Caki2 (cell line): Measurements from ENCODE around the gene PODNL1. TPM values are rescaled to one million over a fixed set of nuclear protein-coding genes. Genes with fewer than 3 reads are reported as not detected.

Experiments
- DNase-seq: peaks from one replicate; pipeline ENCODE4 v3.0.0-alpha.2; 2015; ENCODE audit warnings: low read depth
- in situ Hi-C: cut with HindIII; loops from 2 replicates; pipeline ENCODE4 v1.10.0; 2016; ENCODE audit warnings: low sequenced_read_pairs, low pct_unique_long_range_greater_than_20kb, mixed read lengths
- total RNA-seq: library from RNA; depleted of rRNA; stranded (reverse); fragments of >200 nt; shearing (Covaris generic); gene quantifications from 2 replicates; pipeline ENCODE4 v1.2.3, GENCODE V29; 2014; ENCODE audit warnings: low replicate concordance; rRNA removed

Gene PODNL1
- total RNA-seq, 1 experiment from 2014 or later: not detected

DNA sequence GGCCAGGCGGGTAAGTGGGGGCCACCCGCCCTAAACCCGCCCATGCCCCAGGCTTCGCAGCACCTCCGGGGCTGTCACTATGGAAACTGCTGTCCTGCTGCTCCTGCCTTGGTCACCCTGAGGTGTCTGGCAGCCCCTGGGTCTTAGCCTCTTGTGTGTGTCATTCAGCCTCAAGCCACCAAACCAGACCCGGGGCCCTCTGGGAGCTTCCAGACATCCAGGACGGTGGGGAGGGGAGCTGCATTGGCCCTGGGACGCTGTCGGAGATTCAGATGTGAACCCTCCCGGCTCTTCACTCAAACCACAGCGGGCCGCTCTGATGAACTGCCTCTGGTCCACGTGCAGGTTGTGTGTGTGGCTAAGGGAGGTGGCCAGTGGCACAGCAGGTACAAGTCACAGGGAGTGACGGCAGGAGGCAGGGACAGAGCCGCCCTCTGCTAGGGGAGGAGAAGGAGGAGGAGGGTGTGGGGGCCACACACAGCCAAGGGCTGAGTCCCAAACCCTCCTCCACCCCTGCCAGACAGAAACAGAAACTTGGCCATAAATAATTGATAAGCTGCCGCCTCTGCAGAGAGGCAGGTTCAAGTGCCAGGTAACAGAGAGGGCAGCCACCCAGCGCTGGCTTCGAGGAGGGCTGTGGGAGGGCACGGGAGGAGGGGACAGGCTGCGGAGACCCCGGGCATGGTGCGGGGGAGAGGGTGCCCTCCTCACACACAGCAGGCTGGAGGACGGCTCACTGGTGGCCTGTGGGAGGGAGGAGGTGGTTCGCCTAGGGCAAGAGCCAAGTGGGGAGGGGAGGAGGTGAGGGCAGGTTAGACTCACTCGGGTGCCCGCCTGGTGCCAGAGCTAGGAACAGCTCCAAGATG lies 53.3 kb downstream of the PODNL1 start:
- in situ Hi-C loops: no loop called here
- no peak for DNase-seq

DNA sequence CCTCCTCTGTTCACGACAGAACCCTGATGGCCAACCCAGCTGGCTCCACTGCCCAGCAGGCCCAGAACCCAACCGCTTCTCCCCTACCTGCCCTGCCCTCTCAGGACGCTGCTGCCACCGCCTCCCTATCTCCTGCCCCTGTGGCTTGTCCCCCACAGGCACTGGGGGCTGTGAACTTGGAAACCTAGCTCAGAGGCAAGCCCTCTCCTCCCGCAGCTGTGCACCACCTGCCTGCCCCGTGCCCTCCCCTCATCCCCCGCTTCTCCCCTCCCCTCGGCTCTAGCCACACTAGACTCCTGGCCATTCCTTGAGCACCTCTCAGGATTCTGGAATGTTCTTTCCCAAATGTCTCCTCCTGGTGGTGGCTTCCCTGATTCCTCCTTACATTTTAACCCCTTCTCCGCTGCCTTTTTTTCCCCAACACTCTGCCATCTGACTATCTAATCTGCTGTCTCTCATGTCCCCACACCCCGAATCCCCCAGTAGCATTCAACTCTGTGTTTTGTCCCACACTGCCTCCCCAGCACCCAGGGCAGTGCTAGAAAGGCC lies 54.6 kb downstream of the PODNL1 start:
- DNase-seq: no peak
- in situ Hi-C loops: no loop called here

DNA sequence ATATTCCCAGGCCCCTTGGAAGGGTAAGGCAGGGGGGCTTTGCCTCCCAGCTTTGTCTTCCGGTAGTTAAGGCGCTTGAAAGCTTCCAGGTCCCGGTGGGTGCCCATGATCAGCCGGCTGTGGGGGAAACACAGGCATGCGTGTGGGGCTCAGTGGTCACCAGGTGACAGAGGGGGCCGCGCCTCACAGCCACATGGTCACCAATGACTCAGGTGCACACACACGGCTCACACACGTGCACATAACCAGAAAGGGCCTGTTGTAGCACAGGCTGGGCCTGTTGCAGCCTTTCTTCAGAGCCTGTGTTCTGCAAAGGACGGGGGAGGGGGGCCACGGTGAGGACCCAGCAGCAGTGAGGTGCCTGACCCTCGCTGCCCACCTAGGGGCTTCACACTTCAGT lies 55.4 kb downstream of the PODNL1 start:
- no peak for DNase-seq
- in situ Hi-C loops: no loop called here

DNA sequence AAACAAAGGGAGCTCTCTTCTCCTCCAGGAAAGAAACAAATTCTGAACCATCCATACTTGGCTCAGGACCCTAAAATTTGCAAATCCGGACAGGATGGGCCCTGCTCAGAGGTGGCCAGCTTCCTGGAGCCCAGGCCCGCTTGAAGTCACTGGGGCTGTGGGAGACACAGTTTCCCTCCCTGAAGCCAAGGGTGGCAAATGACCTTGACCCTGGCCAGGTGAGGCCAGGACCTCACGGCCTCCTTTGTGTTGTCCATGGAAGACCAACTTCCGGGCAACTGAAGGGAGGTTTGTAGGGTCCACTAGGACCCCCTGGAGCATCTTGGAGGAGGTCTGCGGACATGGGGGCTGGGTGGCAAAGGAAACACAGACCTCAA lies 55.8 kb downstream of the PODNL1 start:
- DNase-seq: no peak
- in situ Hi-C loops: no loop called here

DNA sequence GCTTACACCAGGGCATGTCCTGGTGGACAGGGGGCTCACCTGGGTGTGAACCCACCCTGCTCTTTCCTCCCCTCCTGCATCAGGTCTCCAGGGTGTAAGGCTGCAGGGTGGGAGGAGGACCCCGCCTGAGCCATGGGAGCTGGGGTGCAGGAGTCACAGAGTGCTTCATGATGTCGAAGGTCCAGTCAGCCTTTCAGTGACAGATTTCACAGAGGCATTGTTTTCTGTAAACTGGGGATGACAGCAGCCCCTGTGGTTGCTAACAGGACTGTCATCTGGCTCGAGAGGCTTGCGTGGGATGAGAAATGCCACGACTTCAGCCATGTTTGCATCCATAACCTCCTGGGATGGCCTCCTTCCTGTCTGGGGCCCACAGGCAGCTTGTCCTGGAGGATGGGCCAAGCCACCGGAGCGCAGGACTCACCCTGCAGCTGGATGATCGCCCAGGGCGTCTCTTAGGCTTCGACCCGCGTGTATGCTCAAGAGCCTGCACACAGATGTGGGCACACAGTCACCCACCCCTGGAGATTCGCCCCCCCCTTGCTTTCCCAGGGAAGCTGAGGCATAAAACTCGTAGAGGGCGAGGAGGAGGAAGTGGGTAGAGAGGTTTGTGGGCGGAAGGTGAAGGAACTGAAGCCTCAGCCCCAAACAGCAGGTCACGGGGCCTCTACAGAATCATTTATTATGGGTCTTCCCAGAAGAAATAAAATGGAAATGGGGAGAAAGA lies 56.4 kb downstream of the PODNL1 start:
- in situ Hi-C loops: no loop called here
- DNase-seq: no peak

DNA sequence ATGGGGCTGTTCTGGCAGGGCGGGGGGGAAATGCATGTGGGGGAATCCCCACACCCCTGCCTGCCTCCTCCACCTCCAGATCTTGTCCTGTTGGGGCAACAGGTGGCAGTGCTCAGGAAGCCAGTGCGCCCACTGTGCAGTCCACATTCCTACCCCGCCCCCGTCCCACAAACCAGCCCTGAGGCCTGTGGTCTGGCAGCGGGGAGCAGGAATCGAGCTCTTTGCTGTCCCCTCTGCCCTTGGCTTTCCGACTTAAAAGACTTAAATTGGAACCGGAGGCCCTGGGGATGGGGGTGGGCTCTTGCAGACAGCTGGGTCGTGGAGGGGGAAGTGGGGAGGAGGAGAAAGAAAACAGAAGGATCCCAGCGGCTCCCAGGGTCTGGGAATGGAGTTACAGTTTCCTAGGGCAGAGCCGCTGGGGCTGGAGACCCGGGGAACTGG lies 56.9 kb downstream of the PODNL1 start:
- DNase-seq: no peak
- in situ Hi-C loops: no loop called here

Other genes with a start within 250 kb of the PODNL1 start
- gene MRI1, start 173.9 kb downstream of the PODNL1 start, total RNA-seq: 90.3 and 174 TPM in 2 replicates
- 170 and 176 TPM in 2 replicates for gene C19orf53, start 164.0 kb downstream of the PODNL1 start, total RNA-seq
- 6.2 and 6.3 TPM in 2 replicates for gene ZSWIM4, start 143.0 kb downstream of the PODNL1 start, total RNA-seq
- not detected in 2 replicates for gene NANOS3, start 61.3 kb downstream of the PODNL1 start, total RNA-seq
- gene BRME1, start 32.3 kb downstream of the PODNL1 start, total RNA-seq: 5.5 and 12.7 TPM in 2 replicates
- 24.1 and 28.2 TPM in 2 replicates for gene CC2D1A, start 32.2 kb downstream of the PODNL1 start, total RNA-seq
- gene DCAF15, start 14.1 kb upstream of the PODNL1 start, total RNA-seq: 16.8 and 20.3 TPM in 2 replicates
- 6.1 and 7.5 TPM in 2 replicates for gene RFX1, start 67.9 kb upstream of the PODNL1 start, total RNA-seq
- not detected in 2 replicates for gene RLN3, start 89.7 kb upstream of the PODNL1 start, total RNA-seq
- 8.6 and 15.6 TPM in 2 replicates for gene IL27RA, start 93.3 kb upstream of the PODNL1 start, total RNA-seq
- not detected in 2 replicates for gene PALM3, start 123.7 kb upstream of the PODNL1 start, total RNA-seq
- gene MISP3, start 134.4 kb upstream of the PODNL1 start, total RNA-seq: 2.5 and 2.7 TPM in 2 replicates
- not detected in 2 replicates for gene C19orf67, start 147.4 kb upstream of the PODNL1 start, total RNA-seq
- gene SAMD1, start 152.3 kb upstream of the PODNL1 start, total RNA-seq: 68.1 and 92.1 TPM in 2 replicates
- gene PRKACA, start 179.3 kb upstream of the PODNL1 start, total RNA-seq: 17.6 and 25.4 TPM in 2 replicates
- 80.1 and 109 TPM in 2 replicates for gene ASF1B, start 198.2 kb upstream of the PODNL1 start, total RNA-seq